ENCODE measurements around the gene RAB4B.

DNA sequence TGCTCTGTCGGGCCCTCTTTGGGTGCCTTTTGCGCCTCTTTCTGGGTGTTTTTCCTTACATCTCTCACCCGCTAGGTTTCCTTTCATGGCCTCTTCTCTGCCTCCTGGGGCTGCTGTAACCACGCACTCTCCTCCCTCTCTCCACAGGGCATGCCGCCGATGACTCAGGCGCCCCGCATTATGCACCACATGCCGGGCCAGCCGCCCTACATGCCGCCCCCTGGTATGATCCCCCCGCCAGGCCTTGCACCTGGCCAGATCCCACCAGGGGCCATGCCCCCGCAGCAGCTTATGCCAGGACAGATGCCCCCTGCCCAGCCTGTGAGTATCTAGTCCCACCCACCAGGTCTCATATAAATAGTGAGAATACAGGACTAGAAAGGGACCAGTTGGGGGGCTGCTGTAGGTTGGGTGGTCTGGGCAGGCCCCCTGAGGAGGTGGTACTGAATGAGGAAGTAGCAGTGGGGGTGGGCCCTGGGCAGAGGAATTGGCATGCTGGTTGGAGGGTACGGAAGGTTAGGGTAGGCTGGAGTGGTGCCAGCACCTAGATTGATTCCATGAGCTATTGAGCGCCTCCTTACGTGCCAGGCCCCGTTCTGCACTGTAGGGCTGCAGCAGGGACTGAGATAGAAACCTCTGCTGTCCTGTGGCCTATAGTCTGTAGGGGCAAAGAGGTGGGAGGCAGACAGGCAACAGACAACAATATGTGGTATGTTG is 15.1 kb upstream of the RAB4B start:
- TF ChIP-seq, protein P1, sequence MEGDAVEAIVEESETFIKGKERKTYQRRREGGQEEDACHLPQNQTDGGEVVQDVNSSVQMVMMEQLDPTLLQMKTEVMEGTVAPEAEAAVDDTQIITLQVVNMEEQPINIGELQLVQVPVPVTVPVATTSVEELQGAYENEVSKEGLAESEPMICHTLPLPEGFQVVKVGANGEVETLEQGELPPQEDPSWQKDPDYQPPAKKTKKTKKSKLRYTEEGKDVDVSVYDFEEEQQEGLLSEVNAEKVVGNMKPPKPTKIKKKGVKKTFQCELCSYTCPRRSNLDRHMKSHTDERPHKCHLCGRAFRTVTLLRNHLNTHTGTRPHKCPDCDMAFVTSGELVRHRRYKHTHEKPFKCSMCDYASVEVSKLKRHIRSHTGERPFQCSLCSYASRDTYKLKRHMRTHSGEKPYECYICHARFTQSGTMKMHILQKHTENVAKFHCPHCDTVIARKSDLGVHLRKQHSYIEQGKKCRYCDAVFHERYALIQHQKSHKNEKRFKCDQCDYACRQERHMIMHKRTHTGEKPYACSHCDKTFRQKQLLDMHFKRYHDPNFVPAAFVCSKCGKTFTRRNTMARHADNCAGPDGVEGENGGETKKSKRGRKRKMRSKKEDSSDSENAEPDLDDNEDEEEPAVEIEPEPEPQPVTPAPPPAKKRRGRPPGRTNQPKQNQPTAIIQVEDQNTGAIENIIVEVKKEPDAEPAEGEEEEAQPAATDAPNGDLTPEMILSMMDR (IDR thresholded peaks at IDR 0.05), result no peak
- no peak for TF ChIP-seq POLR2A (IDR thresholded peaks at IDR 0.05)

Measured in body of pancreas (tissue), 4 donors.